Sigmoid colon (tissue), 4 donors: ENCODE data around the gene RHEB.

Source experiments
- CTCF ChIP-seq, 4 experiments: fragments of 450-650 bp in 3 of 4; fragments of 200-600 bp in 1 of 4; IDR thresholded peaks; one replicate each; pipeline ENCODE4 v1.5.1; 2016 to 2019; ENCODE audit warnings: antibody characterized with exemption in 4 of 4, mild to moderate bottlenecking in 3 of 4, moderate library complexity in 2 of 4
- EP300 ChIP-seq, 4 donors: sonication (generic); formaldehyde crosslinking; IDR thresholded peaks; one replicate each; pipeline ENCODE4 v1.6.1; 2017; ENCODE audit warnings: antibody characterized with exemption in 4 of 4
- POLR2AphosphoS5 ChIP-seq, 4 donors: sonication (generic); formaldehyde crosslinking; IDR thresholded peaks; one replicate each; pipeline ENCODE4 v1.6.1; 2017; ENCODE audit warnings: antibody characterized with exemption in 4 of 4

GRCh38 chr7:151452680-151453325 is 66.9 kb downstream of the RHEB start:
- no peak for TF ChIP-seq CTCF (IDR thresholded peaks at IDR 0.05)
- TF ChIP-seq EP300 (IDR thresholded peaks at IDR 0.05), result no peak
- no peak for TF ChIP-seq POLR2AphosphoS5 (IDR thresholded peaks at IDR 0.05)
